Measurements from ENCODE around the gene ZNF804A. TPM values are rescaled to one million over a fixed set of nuclear protein-coding genes. Genes with fewer than 3 reads are reported as not detected.

Gene ZNF804A
- total and polyA plus RNA-seq, 2 of the 4 experiments (the other 2 are of a cell fraction), result 2.2 to 2.7 TPM

DNA sequence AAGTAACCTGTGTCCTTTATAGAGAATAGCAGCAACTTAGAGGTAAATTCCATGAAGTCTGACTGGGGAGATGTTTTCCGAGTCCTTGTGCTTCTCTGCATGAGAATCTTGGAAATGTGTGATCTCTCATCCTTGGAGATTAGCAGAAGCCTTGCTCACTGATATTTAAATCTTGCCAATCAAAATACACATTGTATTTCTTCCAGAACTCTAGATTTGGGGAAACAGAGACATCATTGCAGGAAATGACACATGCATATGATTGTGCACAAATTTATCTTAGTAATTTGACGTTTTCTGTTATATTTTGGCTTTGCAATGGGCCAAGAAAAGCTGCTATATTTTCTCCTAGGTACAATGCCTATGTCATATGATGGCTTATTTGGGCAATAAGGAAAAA lies 182.6 kb downstream of the ZNF804A start:
- in situ Hi-C loops (cut with MboI; ENCODE audit: low sequenced_read_pairs), result no loop called here

More for the DNA sequence above, 182.6 kb downstream of the ZNF804A start:
- WGBS, 2 experiments (ENCODE audit: extremely low coverage in 2 of 2, insufficient read length in 1 of 2), result no CpG with 5 or more reads among the region's 2 CpGs
- H4K91ac ChIP-seq (ENCODE audit: insufficient read depth, low read depth, low read length), result no peak overlapping the region
- no TSS peak for BruUV-seq (replicated peaks)
- no peaks in the 10 kb centered on the region for H3K9me3 ChIP-seq (ENCODE audit: control insufficient read depth, insufficient read depth, low read length)
- no peak overlapping the region for H3K27ac ChIP-seq (ENCODE audit: insufficient read depth, low read length)
- no peaks in the 10 kb centered on the region for H3K9me1 ChIP-seq (ENCODE audit: insufficient read depth, low read length)
- no peak overlapping the region for H2BK15ac ChIP-seq (ENCODE audit: low read depth, low read length)
- intact Hi-C loops (cut with micrococcal nuclease) (no loop called here), dilution Hi-C loops (cut with HindIII; ENCODE audit: low sequenced_read_pairs, unreplicated experiment) (no loop called here)
- H3K9ac ChIP-seq (ENCODE audit: low read depth, low read length), result no peak overlapping the region
- H3K4me2 ChIP-seq (ENCODE audit: low read depth, low read length), result no peak overlapping the region
- H3K4me3 ChIP-seq (ENCODE audit: insufficient read depth, low read depth, low read length), result no peak overlapping the region
- TF ChIP-seq MAZ (IDR thresholded peaks at IDR 0.05; ENCODE audit: borderline replicate concordance, low read depth, low read length), result no peak
- TF ChIP-seq, protein P1, sequence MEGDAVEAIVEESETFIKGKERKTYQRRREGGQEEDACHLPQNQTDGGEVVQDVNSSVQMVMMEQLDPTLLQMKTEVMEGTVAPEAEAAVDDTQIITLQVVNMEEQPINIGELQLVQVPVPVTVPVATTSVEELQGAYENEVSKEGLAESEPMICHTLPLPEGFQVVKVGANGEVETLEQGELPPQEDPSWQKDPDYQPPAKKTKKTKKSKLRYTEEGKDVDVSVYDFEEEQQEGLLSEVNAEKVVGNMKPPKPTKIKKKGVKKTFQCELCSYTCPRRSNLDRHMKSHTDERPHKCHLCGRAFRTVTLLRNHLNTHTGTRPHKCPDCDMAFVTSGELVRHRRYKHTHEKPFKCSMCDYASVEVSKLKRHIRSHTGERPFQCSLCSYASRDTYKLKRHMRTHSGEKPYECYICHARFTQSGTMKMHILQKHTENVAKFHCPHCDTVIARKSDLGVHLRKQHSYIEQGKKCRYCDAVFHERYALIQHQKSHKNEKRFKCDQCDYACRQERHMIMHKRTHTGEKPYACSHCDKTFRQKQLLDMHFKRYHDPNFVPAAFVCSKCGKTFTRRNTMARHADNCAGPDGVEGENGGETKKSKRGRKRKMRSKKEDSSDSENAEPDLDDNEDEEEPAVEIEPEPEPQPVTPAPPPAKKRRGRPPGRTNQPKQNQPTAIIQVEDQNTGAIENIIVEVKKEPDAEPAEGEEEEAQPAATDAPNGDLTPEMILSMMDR (conservative IDR thresholded peaks at IDR 0.05; ENCODE audit: low read depth, low read length), result no peak
- no peak for TF ChIP-seq POLR2A (IDR thresholded peaks at IDR 0.05; ENCODE audit: low read depth, low read length)
- H3K79me1 ChIP-seq (ENCODE audit: low read depth in 1 of 2, low read length in 2 of 2), result no peaks in the 10 kb centered on the region; a peak in 1 of 4 replicates
- H3K4me1 ChIP-seq (ENCODE audit: control insufficient read depth, insufficient read depth, low read length), result no peaks in the 10 kb centered on the region
- POLR2A ChIA-PET (ENCODE audit: unreplicated experiment), result no interaction called here
- no peaks in the 10 kb centered on the region for H3K27me3 ChIP-seq (ENCODE audit: control insufficient read depth, insufficient read depth, low read length)
- no peak overlapping the region for H3K14ac ChIP-seq (replicated peaks; ENCODE audit: low read depth, low read length)
- DNase-seq (peak; percentile 17), ATAC-seq (ENCODE audit: low read depth) (no peak)
- H3K56ac ChIP-seq (ENCODE audit: extremely low read depth, insufficient read depth, low read length), result no peak overlapping the region
- no peaks in the 10 kb centered on the region for H3K36me3 ChIP-seq (ENCODE audit: control insufficient read depth, insufficient read depth, low read length)
- H4K20me1 ChIP-seq (ENCODE audit: insufficient read depth, low read length), result no peaks in the 10 kb centered on the region
- no peak overlapping the region for H2AK5ac ChIP-seq (ENCODE audit: low read depth, low read length)
- CTCF ChIA-PET, result interaction anchor here (0.5 to 0.6 kb wide), 2 partner anchors 14 to 145 kb away, joined by 3 to 5 read pairs; no protein-coding TSS in a partner anchor
- no peak overlapping the region for H3K4ac ChIP-seq (ENCODE audit: low read depth, low read length)
- no peak overlapping the region for H2AK9ac ChIP-seq (replicated peaks; ENCODE audit: low read depth, low read length, poor library complexity)
- H2BK5ac ChIP-seq (ENCODE audit: low read depth, low read length, poor library complexity, severe bottlenecking), result no peak overlapping the region
- no peak overlapping the region for H2AFZ ChIP-seq (replicated peaks; ENCODE audit: low read length, poor library complexity)
- no peak overlapping the region for H4K8ac ChIP-seq (ENCODE audit: low read depth in 2 of 2, low read length in 2 of 2)
- H2BK120ac ChIP-seq (ENCODE audit: low read depth, low read length), result no peak overlapping the region
- no peak overlapping the region for H3K23ac ChIP-seq (ENCODE audit: low read depth, low read length)
- H4K5ac ChIP-seq (ENCODE audit: low read depth, low read length), result no peak overlapping the region
- no peak overlapping the region for H3K18ac ChIP-seq (ENCODE audit: low read depth, low read length)
- no peak overlapping the region for H2BK20ac ChIP-seq (ENCODE audit: low read depth, low read length)
